Fibroblast of lung (primary cell): ENCODE results near the gene CMTR1. TPM values are rescaled to one million over a fixed set of nuclear protein-coding genes. Genes with fewer than 3 reads are reported as not detected.
A peak's percentile ranks its signal among the peaks of the same experiment; 100 is the strongest.

Source experiments
- DNase-seq, 2 donors: peaks; one replicate each; pipeline versions ENCODE4 v3.0.0 to v3.0.0-alpha.2; 2010; ENCODE audit warnings: low read depth in 2 of 2
- H2AFZ ChIP-seq: 2 replicates; pipeline ENCODE4 v1.5.1; 2012; ENCODE audit warnings: low read length, control low read depth, inconsistent platforms
- H3K27ac ChIP-seq: 2 replicates; pipeline ENCODE4 v1.5.1; 2011; ENCODE audit warnings: low read length, control low read depth; ENCODE audit not compliant: insufficient read depth
- H3K27me3 ChIP-seq: 2 replicates; pipeline ENCODE4 v1.5.1; 2011; ENCODE audit warnings: mild to moderate bottlenecking, low read length; ENCODE audit not compliant: control insufficient read depth, insufficient read depth
- H3K36me3 ChIP-seq: 2 replicates; pipeline ENCODE4 v1.5.1; 2011; ENCODE audit warnings: low read length; ENCODE audit not compliant: control insufficient read depth, insufficient read depth
- H3K4me1 ChIP-seq: 2 replicates; pipeline ENCODE4 v1.5.1; 2011; ENCODE audit warnings: low read length; ENCODE audit not compliant: control insufficient read depth, insufficient read depth; ENCODE audit errors: extremely low read depth
- H3K4me2 ChIP-seq: 2 replicates; pipeline ENCODE4 v1.5.1; 2011; ENCODE audit warnings: low read length, control low read depth; ENCODE audit not compliant: insufficient read depth; ENCODE audit errors: extremely low read depth
- H3K4me3 ChIP-seq, 4 experiments: fragments of 200-600 bp in 1 of 4; sonication (generic) in 1 of 4; replicated peaks in 1 of 4; 2 replicates each; pipeline ENCODE4 v1.5.1; 2011 to 2016; ENCODE audit warnings: low read length in 4 of 4, low read depth in 3 of 4, mild to moderate bottlenecking in 3 of 4, control low read depth in 2 of 4, inconsistent platforms in 1 of 4, mixed read lengths in 1 of 4; ENCODE audit not compliant: insufficient read depth in 1 of 4; ENCODE audit errors: control extremely low read depth in 1 of 4
- H3K79me2 ChIP-seq: 2 replicates; pipeline ENCODE4 v1.5.1; 2012; ENCODE audit warnings: mild to moderate bottlenecking, low read length, inconsistent platforms; ENCODE audit not compliant: control insufficient read depth, insufficient read depth
- H3K9ac ChIP-seq: 2 replicates; pipeline ENCODE4 v1.5.1; 2011; ENCODE audit warnings: mild to moderate bottlenecking, low read length, control low read depth; ENCODE audit not compliant: insufficient read depth
- H3K9me3 ChIP-seq: 2 replicates; pipeline ENCODE4 v1.5.1; 2012; ENCODE audit warnings: low read depth, low read length; ENCODE audit not compliant: control insufficient read depth, insufficient read depth
- H4K20me1 ChIP-seq: 2 replicates; pipeline ENCODE4 v1.5.1; 2011; ENCODE audit warnings: low read length; ENCODE audit not compliant: control insufficient read depth, insufficient read depth; ENCODE audit errors: extremely low read depth
- EZH2 ChIP-seq: IDR thresholded peaks from 2 replicates; pipeline ENCODE4 v1.5.1; 2012; ENCODE audit warnings: low read length, control low read depth, mild to moderate bottlenecking; ENCODE audit errors: missing control alignments
- polyA plus RNA-seq, 2 donors: library from polyadenylated mRNA; depleted of rRNA in 1 of 2; stranded (reverse) in 1 of 2; unstranded in 1 of 2; fragments of >200 nt; gene quantifications; 2 replicates each; pipeline ENCODE4 v1.2.1, GENCODE V29; 2011 to 2012; ENCODE audit warnings: missing spikeins in 1 of 2
- total RNA-seq: library from RNA; depleted of rRNA; stranded (reverse); fragments of >200 nt; gene quantifications from 2 replicates; pipeline ENCODE4 v1.2.1, GENCODE V29; 2014
- TF ChIP-seq, protein P1 (sequence below), 2 donors: IDR thresholded peaks in 1 of 2; conservative IDR thresholded peaks in 1 of 2; 1 replicate in 1 of 2; 2 replicates in 1 of 2; pipeline ENCODE4 v1.5.1; 2011 to 2012; ENCODE audit warnings: low read length in 2 of 2, control low read depth in 1 of 2, inconsistent platforms in 1 of 2, low read depth in 1 of 2, mild to moderate bottlenecking in 1 of 2

CMTR1 gene
- total and polyA plus RNA-seq, 2 donors (not counting 1 experiment from before 2014, with no cell fraction given) = 27.0 to 44.8 TPM

DNA sequence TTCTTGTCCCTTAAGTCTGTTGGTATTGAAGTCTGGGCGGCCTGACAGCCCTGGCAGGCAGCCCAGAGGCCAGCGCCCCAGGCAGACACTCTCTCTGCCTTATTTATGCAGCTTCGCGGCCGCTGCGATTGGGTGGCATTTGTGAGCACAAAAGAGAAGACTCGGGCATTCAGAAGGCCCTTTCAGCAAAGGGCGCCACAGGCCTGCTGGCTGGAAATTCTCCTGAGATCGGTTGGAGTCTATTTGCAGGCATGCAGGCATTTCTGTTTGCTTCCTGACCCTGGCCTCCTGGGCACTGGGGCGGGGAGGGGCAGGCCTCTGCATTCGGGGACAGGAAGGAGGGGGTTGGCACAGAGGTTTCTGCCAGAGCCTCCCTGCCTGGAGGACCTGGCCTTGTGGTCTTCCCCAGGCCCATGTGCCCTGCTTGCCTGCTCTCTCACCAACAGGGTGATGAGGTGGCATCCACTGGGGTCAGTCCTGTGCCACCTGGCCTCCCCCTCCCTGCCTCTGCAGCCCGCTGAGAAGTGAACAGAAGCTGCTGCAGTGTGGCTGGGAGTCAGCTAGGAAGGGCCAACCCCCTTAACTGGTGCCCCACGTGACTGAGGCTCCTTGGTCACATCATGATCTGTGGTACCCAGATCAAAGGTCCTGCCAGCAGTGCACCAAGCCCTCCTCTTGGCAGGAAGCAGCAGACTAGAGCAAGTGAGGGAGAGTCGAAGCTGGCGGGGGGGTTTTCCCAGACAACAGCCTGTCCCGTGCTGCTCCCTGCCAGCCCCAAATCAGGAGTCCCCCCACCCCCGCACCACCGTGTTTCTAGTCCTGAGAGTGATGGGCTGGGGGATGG, 83.3 kb downstream of the CMTR1 start:
- H3K27ac ChIP-seq = no peak overlapping the region
- TF ChIP-seq, protein P1, sequence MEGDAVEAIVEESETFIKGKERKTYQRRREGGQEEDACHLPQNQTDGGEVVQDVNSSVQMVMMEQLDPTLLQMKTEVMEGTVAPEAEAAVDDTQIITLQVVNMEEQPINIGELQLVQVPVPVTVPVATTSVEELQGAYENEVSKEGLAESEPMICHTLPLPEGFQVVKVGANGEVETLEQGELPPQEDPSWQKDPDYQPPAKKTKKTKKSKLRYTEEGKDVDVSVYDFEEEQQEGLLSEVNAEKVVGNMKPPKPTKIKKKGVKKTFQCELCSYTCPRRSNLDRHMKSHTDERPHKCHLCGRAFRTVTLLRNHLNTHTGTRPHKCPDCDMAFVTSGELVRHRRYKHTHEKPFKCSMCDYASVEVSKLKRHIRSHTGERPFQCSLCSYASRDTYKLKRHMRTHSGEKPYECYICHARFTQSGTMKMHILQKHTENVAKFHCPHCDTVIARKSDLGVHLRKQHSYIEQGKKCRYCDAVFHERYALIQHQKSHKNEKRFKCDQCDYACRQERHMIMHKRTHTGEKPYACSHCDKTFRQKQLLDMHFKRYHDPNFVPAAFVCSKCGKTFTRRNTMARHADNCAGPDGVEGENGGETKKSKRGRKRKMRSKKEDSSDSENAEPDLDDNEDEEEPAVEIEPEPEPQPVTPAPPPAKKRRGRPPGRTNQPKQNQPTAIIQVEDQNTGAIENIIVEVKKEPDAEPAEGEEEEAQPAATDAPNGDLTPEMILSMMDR (conservative IDR thresholded peaks at IDR 0.05 in 1 of 2, IDR thresholded peaks at IDR 0.05 in 1 of 2; ENCODE audit: low read depth in 1 of 2, low read length in 2 of 2) = no peak
- TF ChIP-seq EZH2 = no peak
- no peak overlapping the region for H2AFZ ChIP-seq
- H3K79me2 ChIP-seq = no peaks in the 10 kb centered on the region
- no peak overlapping the region for H3K4me3 ChIP-seq
- H3K27me3 ChIP-seq = peaks cover 37% of the 10 kb centered on the region
- DNase-seq = no peak
- H3K4me1 ChIP-seq = peaks cover 3% of the 10 kb centered on the region
- H4K20me1 ChIP-seq = no peaks in the 10 kb centered on the region
- H3K36me3 ChIP-seq = no peaks in the 10 kb centered on the region
- no peaks in the 10 kb centered on the region for H3K9me3 ChIP-seq
- no peak overlapping the region for H3K9ac ChIP-seq
- no peak overlapping the region for H3K4me2 ChIP-seq

DNA sequence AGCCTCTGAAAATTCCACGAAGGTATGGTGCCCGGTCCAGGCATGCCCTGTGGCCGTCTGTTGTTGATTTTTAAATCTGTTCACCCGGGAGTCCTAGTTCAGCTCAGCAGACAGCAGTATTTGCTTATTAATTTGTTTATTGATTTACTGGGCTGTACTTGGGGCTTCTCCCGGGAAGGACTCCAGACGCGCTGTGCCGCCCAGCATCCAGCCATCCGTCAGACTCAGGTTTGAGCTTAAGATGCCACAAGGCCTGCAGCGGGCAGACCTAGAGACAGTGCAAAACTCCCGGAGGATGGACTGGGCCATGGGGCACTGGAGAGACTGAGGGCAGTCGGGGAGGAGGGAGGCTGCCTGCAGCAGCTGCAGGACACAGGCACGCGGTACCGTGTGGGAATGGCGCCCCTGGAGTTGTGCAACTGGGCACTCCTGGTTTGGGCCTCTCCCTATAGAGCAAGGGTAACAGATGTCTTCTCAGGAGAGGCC, 83.9 kb downstream of the CMTR1 start:
- Histone ChIP-seq H3K36me3 (no peaks in the 10 kb centered on the region), H3K79me2 (no peaks in the 10 kb centered on the region), H3K9ac (no peak overlapping the region), H4K20me1 (no peaks in the 10 kb centered on the region), H3K27ac (no peak overlapping the region), H3K4me1 (peaks cover 3% of the 10 kb centered on the region), H2AFZ (no peak overlapping the region), H3K4me2 (no peak overlapping the region), H3K9me3 (no peaks in the 10 kb centered on the region), H3K27me3 (peaks cover 30% of the 10 kb centered on the region), H3K4me3 (no peak overlapping the region)
- no peak for TF ChIP-seq EZH2
- TF ChIP-seq, protein P1 (conservative IDR thresholded peaks at IDR 0.05 in 1 of 2, IDR thresholded peaks at IDR 0.05 in 1 of 2; ENCODE audit: low read depth in 1 of 2, low read length in 2 of 2) = no peak
- no peak for DNase-seq

- Histone ChIP-seq H3K27me3 (peaks cover 25% of the 10 kb centered on the region), H3K79me2 (no peaks in the 10 kb centered on the region)
- DNase-seq = peak in 1 of 2 donors; percentile 26
These were observed 84.4 kb downstream of the CMTR1 start for GRCh38 chr6:37517411-37517812.

More at GRCh38 chr6:37517411-37517812, 84.4 kb downstream of the CMTR1 start:
- no peak for TF ChIP-seq EZH2
- TF ChIP-seq, protein P1 (conservative IDR thresholded peaks at IDR 0.05 in 1 of 2, IDR thresholded peaks at IDR 0.05 in 1 of 2; ENCODE audit: low read depth in 1 of 2, low read length in 2 of 2) = no peak
- Histone ChIP-seq H2AFZ (no peak overlapping the region), H3K9ac (no peak overlapping the region), H4K20me1 (no peaks in the 10 kb centered on the region), H3K27ac (no peak overlapping the region), H3K4me1 (peaks cover 3% of the 10 kb centered on the region), H3K36me3 (no peaks in the 10 kb centered on the region), H3K4me3 (no peak overlapping the region), H3K9me3 (no peaks in the 10 kb centered on the region), H3K4me2 (no peak overlapping the region)
